HG03342 (cell line): Measurements from ENCODE around the gene RTRAF.

Experiments
- ATAC-seq: cut with Tn5 transposase; IDR thresholded peaks from one replicate; pipeline ENCODE4 v1.9.1; 2021; ENCODE audit warnings: mild to moderate bottlenecking, moderate library complexity; ENCODE audit not compliant: unreplicated experiment

RTRAF gene

GRCh38 chr14:52048641-52049204 is 59.4 kb downstream of the RTRAF start:
- ATAC-seq: no peak

- ATAC-seq: no peak
Measured at GRCh38 chr14:52049271-52049670, 59.9 kb downstream of the RTRAF start.

- no peak for ATAC-seq
Measured at GRCh38 chr14:52049721-52050588, 60.6 kb downstream of the RTRAF start.

DNA sequence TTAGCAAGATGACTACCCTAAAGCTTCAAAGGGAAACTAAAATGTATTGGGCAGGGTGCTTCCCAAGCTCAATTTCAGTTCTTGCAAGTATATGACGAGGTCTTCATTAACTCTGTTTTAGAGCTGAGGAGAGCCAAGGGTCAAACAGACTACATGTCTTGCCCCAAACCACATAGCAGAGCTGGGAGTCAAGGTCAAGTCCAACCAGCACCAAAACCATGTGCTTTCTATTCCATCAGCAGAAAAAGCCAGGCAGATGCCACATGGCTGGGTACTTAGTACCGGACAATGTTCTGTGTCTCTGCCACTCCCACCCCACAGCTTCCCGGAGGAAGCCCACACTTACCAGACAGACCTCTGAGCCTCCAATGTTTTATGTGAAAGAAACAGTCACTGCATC is 61.9 kb downstream of the RTRAF start:
- no peak for ATAC-seq

GRCh38 chr14:52051871-52052270 is 62.5 kb downstream of the RTRAF start:
- ATAC-seq: no peak

- ATAC-seq: no peak
Measured at GRCh38 chr14:52052288-52052943, 63.1 kb downstream of the RTRAF start.

- ATAC-seq: no peak
Measured at GRCh38 chr14:52053044-52053443, 63.7 kb downstream of the RTRAF start.

GRCh38 chr14:52054678-52055077 is 65.3 kb downstream of the RTRAF start:
- ATAC-seq: no peak

GRCh38 chr14:52055167-52055566 is 65.8 kb downstream of the RTRAF start:
- no peak for ATAC-seq

- ATAC-seq: no peak
Measured at GRCh38 chr14:52058341-52058740, 69.0 kb downstream of the RTRAF start.

GRCh38 chr14:52059649-52060048 is 70.3 kb downstream of the RTRAF start:
- ATAC-seq: no peak

GRCh38 chr14:52060080-52060479 is 70.7 kb downstream of the RTRAF start:
- no peak for ATAC-seq
